ENCODE results near the gene PTPRT. TPM values are rescaled to one million over a fixed set of nuclear protein-coding genes. Genes with fewer than 3 reads are reported as not detected.

PTPRT gene
- total RNA-seq, 2 donors from 2014 or later, result not detected

DNA sequence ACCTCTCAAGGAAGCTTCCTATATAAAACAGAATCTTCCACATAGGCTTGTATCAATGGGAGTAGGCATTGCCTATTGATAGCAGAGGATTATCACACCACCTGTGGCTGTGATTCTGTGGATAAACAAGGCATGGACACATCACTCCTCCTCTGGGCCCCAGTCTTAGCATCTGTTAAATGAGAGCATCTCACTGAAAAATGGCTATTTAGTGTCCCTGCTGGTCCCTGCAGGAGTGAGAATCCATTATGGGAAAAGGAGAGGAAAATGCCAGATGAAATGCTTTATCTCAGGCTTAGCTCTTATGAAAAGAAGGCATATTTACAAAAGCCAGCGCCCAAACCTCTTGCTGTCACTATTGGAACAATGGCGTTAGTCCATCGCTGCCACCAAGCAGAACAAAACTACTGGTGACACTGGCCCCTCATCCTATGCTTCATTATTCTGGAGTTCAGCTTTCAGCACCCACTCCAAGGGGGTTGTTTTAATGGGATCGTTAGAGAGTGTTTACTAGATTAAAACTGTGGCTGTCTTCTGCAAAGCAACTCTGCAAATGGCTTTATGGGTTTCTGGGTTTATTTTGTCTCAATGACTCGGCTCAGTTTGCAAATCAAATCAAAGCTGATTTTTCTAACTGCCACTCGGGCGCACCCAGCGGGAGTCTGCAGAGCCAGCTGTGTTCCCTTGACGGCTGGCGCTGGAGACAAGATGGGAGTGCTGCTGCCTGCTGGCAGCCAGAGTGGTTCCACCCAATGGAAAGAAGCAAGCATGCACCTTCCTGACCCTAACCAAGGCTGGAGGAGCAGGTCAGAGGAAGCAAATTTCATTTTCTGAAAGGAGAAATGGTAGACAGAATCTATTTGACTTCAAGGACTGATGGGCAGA is 912.7 kb downstream of the PTPRT start:
- TF ChIP-seq, protein P1, sequence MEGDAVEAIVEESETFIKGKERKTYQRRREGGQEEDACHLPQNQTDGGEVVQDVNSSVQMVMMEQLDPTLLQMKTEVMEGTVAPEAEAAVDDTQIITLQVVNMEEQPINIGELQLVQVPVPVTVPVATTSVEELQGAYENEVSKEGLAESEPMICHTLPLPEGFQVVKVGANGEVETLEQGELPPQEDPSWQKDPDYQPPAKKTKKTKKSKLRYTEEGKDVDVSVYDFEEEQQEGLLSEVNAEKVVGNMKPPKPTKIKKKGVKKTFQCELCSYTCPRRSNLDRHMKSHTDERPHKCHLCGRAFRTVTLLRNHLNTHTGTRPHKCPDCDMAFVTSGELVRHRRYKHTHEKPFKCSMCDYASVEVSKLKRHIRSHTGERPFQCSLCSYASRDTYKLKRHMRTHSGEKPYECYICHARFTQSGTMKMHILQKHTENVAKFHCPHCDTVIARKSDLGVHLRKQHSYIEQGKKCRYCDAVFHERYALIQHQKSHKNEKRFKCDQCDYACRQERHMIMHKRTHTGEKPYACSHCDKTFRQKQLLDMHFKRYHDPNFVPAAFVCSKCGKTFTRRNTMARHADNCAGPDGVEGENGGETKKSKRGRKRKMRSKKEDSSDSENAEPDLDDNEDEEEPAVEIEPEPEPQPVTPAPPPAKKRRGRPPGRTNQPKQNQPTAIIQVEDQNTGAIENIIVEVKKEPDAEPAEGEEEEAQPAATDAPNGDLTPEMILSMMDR (IDR thresholded peaks at IDR 0.05), result no peak
- Histone ChIP-seq H3K36me3 (no peaks in the 10 kb centered on the region), H3K27ac (no peak overlapping the region), H3K27me3 (replicated peaks; ENCODE audit: insufficient read depth) (no peaks in the 10 kb centered on the region), H3K4me1 (ENCODE audit: control insufficient read depth in 1 of 2, low read depth in 2 of 2) (no peaks in the 10 kb centered on the region), H3K4me3 (no peak overlapping the region), H3K9me3 (no peaks in the 10 kb centered on the region)
- ATAC-seq (ENCODE audit: insufficient number of reproducible peaks, low FRiP score, low read depth) (no peak), DNase-seq (ENCODE audit: low spot score) (no peak)

DNA sequence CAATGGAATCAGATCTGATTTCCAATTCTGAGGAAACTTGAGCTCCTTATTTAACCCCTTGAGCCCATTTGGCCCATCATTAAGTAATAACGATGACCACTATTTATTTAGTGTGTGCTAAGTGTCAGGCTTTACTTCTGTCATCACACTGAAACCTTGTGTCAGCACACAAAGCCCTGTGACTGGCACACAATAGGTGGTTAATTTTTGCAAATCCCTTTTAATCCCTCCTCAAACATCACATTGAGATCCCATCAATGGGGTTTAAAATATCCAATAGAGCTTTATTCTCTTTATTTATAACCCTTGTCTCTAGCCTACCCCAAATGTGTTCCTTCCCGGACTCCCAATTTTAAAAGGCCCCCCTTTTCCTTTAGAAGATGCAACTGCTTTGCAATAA is 914.7 kb downstream of the PTPRT start:
- no peaks in the 10 kb centered on the region for H3K36me3 ChIP-seq
- no peak overlapping the region for H3K4me3 ChIP-seq
- TF ChIP-seq, protein P1 (IDR thresholded peaks at IDR 0.05), result no peak
- ATAC-seq (ENCODE audit: insufficient number of reproducible peaks, low FRiP score, low read depth), result no peak
- no peaks in the 10 kb centered on the region for H3K4me1 ChIP-seq (ENCODE audit: control insufficient read depth in 1 of 2, low read depth in 2 of 2)
- H3K27me3 ChIP-seq (replicated peaks; ENCODE audit: insufficient read depth), result no peaks in the 10 kb centered on the region
- H3K9me3 ChIP-seq, result no peaks in the 10 kb centered on the region
- DNase-seq (ENCODE audit: low spot score), result no peak
- H3K27ac ChIP-seq, result no peak overlapping the region

DNA sequence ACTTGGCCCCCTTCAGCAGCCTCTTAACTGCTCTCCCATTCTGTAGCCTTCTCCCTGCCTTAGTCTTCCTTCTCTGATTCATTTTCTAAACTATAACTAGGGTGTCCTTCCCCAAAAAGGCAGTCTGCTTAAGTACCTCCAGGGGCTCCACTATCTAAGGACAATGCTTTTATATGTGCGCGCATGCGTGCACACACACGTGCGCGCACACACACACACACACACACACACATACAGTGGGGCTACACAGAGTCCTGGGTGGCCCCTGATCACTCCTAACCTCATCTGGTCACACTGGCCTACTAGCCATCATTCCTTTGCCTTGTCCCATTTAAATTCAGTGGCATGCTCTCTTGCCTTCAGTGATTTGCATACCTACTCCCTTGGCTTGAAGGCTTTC is 917.2 kb downstream of the PTPRT start:
- H3K4me3 ChIP-seq, result no peak overlapping the region
- TF ChIP-seq, protein P1 (IDR thresholded peaks at IDR 0.05), result no peak
- no peaks in the 10 kb centered on the region for H3K9me3 ChIP-seq
- no peaks in the 10 kb centered on the region for H3K36me3 ChIP-seq
- ATAC-seq (ENCODE audit: insufficient number of reproducible peaks, low FRiP score, low read depth) (no peak), DNase-seq (ENCODE audit: low spot score) (no peak)
- no peaks in the 10 kb centered on the region for H3K27me3 ChIP-seq (replicated peaks; ENCODE audit: insufficient read depth)
- no peak overlapping the region for H3K27ac ChIP-seq
- no peaks in the 10 kb centered on the region for H3K4me1 ChIP-seq (ENCODE audit: control insufficient read depth in 1 of 2, low read depth in 2 of 2)

DNA sequence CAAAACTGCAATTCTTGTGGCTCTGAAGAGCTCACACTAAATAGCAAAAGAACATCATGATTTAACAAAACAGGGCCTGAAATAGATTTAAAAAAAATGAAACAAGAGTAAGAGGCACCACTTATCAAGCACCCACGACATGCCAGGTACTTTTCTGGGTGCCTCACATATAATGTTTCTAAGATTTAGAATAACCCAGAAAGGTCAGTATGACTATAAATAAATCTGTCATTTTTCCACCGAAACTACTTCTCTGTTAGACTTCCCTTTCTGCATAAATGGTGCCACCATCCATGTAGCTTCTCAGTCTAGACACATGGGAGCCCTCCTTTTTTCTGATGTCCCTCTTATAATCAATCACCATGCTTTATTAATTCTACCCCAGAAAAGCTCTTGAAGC is 919.2 kb downstream of the PTPRT start:
- Histone ChIP-seq H3K27ac (no peak overlapping the region), H3K4me3 (no peak overlapping the region), H3K36me3 (no peaks in the 10 kb centered on the region), H3K27me3 (replicated peaks; ENCODE audit: insufficient read depth) (no peaks in the 10 kb centered on the region), H3K9me3 (no peaks in the 10 kb centered on the region), H3K4me1 (ENCODE audit: control insufficient read depth in 1 of 2, low read depth in 2 of 2) (no peaks in the 10 kb centered on the region)
- TF ChIP-seq, protein P1 (IDR thresholded peaks at IDR 0.05), result no peak
- ATAC-seq (ENCODE audit: insufficient number of reproducible peaks, low FRiP score, low read depth) (no peak), DNase-seq (ENCODE audit: low spot score) (no peak)

DNA sequence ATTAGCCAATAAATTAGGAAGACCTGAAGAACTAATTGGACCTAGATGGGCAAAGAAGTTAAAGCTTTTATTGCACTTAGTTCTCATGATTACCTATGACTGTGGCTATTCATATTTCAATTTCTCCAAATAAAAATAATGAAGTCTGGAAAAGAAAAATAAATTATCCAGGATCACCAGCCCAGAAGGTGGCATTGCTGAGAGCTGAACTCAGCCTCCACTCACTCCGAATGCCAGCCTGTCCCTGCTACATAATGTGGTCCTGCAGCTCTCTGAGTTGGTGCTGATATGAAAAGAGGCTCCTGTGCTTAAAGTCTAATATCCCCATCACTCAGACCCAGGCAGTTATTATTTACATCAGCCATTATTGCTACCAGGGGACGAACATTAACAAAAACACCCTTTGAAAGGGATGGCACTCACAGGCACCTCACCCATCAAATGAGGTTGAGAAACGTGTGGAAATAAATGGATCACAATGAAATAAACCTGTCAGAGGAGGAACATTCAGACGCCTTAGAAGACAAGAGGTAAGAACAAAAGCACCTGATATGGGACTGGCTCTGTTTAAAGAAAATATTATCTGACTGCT is 921.8 kb downstream of the PTPRT start:
- Histone ChIP-seq H3K27me3 (replicated peaks; ENCODE audit: insufficient read depth) (no peaks in the 10 kb centered on the region), H3K27ac (no peak overlapping the region), H3K36me3 (no peaks in the 10 kb centered on the region), H3K4me1 (ENCODE audit: control insufficient read depth in 1 of 2, low read depth in 2 of 2) (no peaks in the 10 kb centered on the region), H3K4me3 (no peak overlapping the region), H3K9me3 (no peaks in the 10 kb centered on the region)
- ATAC-seq (ENCODE audit: insufficient number of reproducible peaks, low FRiP score, low read depth) (no peak), DNase-seq (ENCODE audit: low spot score) (no peak)
- TF ChIP-seq, protein P1 (IDR thresholded peaks at IDR 0.05), result no peak
